Small intestine (tissue), 7 donors: ENCODE data around the gene ESRP2. TPM values are rescaled to one million over a fixed set of nuclear protein-coding genes. Genes with fewer than 3 reads are reported as not detected.

ENCODE experiments used
- DNase-seq, 2 donors: peaks; one replicate each; pipeline versions ENCODE4 v3.0.0 to v3.0.0-alpha.2; 2013
- FAIRE-seq: peaks from 2 replicates; lab custom pipeline; 2012; peaks lifted over from hg19 to GRCh38; lab: Jason Lieb, UNC
- H3K27ac ChIP-seq, 3 donors: one replicate each; pipeline ENCODE4 v1.5.1; 2013; ENCODE audit warnings: low read length in 2 of 3, mild to moderate bottlenecking in 2 of 3, control low read depth in 1 of 3, inconsistent platforms in 1 of 3, low read depth in 1 of 3, moderate library complexity in 1 of 3
- H3K27me3 ChIP-seq, 3 donors: one replicate each; pipeline ENCODE4 v1.6.1; 2013; ENCODE audit warnings: low read length in 3 of 3, inconsistent platforms in 1 of 3; ENCODE audit not compliant: control insufficient read depth in 3 of 3, insufficient read depth in 3 of 3
- H3K36me3 ChIP-seq, 3 donors: one replicate each; pipeline ENCODE4 v1.6.1; 2013; ENCODE audit warnings: low read length in 3 of 3, inconsistent platforms in 1 of 3, low read depth in 1 of 3, mild to moderate bottlenecking in 1 of 3, moderate library complexity in 1 of 3; ENCODE audit not compliant: control insufficient read depth in 3 of 3, insufficient read depth in 2 of 3
- H3K4me1 ChIP-seq, 3 donors: one replicate each; pipeline ENCODE4 v1.6.1; 2013; ENCODE audit warnings: low read length in 2 of 3, inconsistent platforms in 1 of 3, low read depth in 1 of 3, mild to moderate bottlenecking in 1 of 3, moderate library complexity in 1 of 3; ENCODE audit not compliant: control insufficient read depth in 3 of 3, insufficient read depth in 2 of 3
- H3K4me3 ChIP-seq, 3 donors: one replicate each; pipeline ENCODE4 v1.5.1; 2013; ENCODE audit warnings: low read length in 3 of 3, control low read depth in 1 of 3, inconsistent platforms in 1 of 3, low read depth in 1 of 3, mild to moderate bottlenecking in 1 of 3, moderate library complexity in 1 of 3
- H3K9me3 ChIP-seq, 2 donors: one replicate each; pipeline ENCODE4 v1.6.1; 2013; ENCODE audit warnings: low read depth in 1 of 2, low read length in 1 of 2; ENCODE audit not compliant: control insufficient read depth in 2 of 2, insufficient read depth in 1 of 2
- WGBS, 3 donors: extraction: QIAGEN DNeasy Blood & Tissue Kit; methylation state at CpG; one replicate each; pipeline ENCODE4 v1.1.7; 2013; 5-methylcytosine and 5-hydroxymethylcytosine counted together
- polyA plus RNA-seq, 4 donors: library from polyadenylated mRNA; stranded (reverse) in 3 of 4; unstranded in 1 of 4; fragments of 200-250 nt in 3 of 4; fragments of 120-200 nt in 1 of 4; gene quantifications; one replicate each; pipeline versions ENCODE4 v1.2.1 to v1.2.3, GENCODE V29; 2013
- donor health status: healthy with polysubstance abuse.
- donor health status: control.
- donor health status: control.
- donor health status: Bipolar disorder and iron deficiency.
- donor health status: healthy.

ESRP2 gene
- polyA plus RNA-seq, 4 donors = 14.3 to 45.0 (median 18.7) TPM

DNA sequence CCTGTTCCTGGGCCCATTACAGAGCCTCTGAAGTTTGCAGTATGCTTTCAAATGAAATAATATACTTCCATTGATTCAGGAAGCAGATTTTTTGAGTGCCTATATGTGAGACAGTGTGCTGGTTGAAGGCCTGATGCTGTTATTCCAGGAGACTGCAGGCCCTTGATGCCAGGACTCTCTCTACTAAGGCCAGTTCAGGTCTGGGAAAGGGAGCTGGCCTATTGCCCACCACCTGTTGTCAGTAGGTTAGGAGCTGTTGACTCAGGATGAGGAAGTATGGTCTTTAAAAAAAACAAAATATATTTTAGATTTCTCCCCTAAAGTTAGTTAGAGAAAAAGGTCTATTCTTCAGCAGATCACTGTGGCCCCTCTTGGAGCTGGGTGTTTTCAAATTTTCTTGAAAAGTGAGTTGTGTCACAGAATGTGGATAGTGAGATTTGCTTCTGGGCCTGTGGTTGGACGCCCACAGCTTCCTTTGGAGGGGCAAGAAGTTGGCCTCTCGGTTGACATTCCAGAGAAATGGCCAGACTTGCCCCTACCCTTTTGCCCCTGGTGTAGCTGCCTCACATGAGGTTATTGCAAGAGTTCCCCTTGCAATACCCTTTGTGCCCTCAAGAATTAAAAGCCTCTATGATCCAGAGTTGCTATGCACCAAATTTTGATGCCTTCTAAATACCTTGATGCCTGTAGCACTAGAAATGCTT, 7.9 kb downstream of the ESRP2 start:
- Histone ChIP-seq H3K27ac (no peak overlapping the region), H3K27me3 (no peaks in the 10 kb centered on the region), H3K9me3 (no peaks in the 10 kb centered on the region), H3K4me1 (peaks cover 0 to 5% (median 0%) of the 10 kb centered on the region in 3 donors), H3K4me3 (no peak overlapping the region), H3K36me3 (peaks cover 6 to 63% (median 6%) of the 10 kb centered on the region in 3 donors)
- WGBS, 3 donors = 68 to 71% (median 69%) methylated on average over 2 of the region's 2 CpGs
- DNase-seq = no peak
- no peak for FAIRE-seq

GRCh38 chr16:68227183-68227793, 8.6 kb downstream of the ESRP2 start:
- no peak for FAIRE-seq
- WGBS, 3 donors = 34 to 46% (median 37%) methylated on average over 3 of the region's 3 CpGs

GRCh38 chr16:68226116-68226515, 9.8 kb downstream of the ESRP2 start:
- Histone ChIP-seq H3K27me3 (no peaks in the 10 kb centered on the region), H3K4me3 (no peak overlapping the region), H3K4me1 (peaks cover 0 to 4% (median 0%) of the 10 kb centered on the region in 3 donors), H3K36me3 (peaks cover 2 to 48% (median 5%) of the 10 kb centered on the region in 3 donors), H3K27ac (no peak overlapping the region), H3K9me3 (no peaks in the 10 kb centered on the region)
- DNase-seq (no peak), FAIRE-seq (no peak)
- 68 to 93% (median 80%) methylated on average over 4 of the region's 4 CpGs for WGBS, 3 donors

More at GRCh38 chr16:68227183-68227793, 8.6 kb downstream of the ESRP2 start:
- no peak overlapping the region for H3K4me3 ChIP-seq
- peaks cover 3 to 56% (median 6%) of the 10 kb centered on the region in 3 donors for H3K36me3 ChIP-seq
- peaks cover 0 to 4% (median 0%) of the 10 kb centered on the region in 3 donors for H3K4me1 ChIP-seq
- H3K27me3 ChIP-seq = no peaks in the 10 kb centered on the region
- peak in 1 of 2 donors; percentile 42 for DNase-seq
- no peaks in the 10 kb centered on the region for H3K9me3 ChIP-seq
- H3K27ac ChIP-seq = peak overlapping the region in 1 of 3 donors; percentile 43

- Histone ChIP-seq H3K36me3 (peaks cover 3 to 32% (median 6%) of the 10 kb centered on the region in 3 donors), H3K4me1 (peaks cover 0 to 4% (median 0%) of the 10 kb centered on the region in 3 donors), H3K27me3 (no peaks in the 10 kb centered on the region), H3K4me3 (no peak overlapping the region), H3K9me3 (no peaks in the 10 kb centered on the region), H3K27ac (no peak overlapping the region)
- no peak for FAIRE-seq
- WGBS, 3 donors = 79 to 92% (median 88%) methylated on average over 1 of the region's 1 CpG
- no peak for DNase-seq
These were observed 12.9 kb downstream of the ESRP2 start for GRCh38 chr16:68223072-68223471.

DNA sequence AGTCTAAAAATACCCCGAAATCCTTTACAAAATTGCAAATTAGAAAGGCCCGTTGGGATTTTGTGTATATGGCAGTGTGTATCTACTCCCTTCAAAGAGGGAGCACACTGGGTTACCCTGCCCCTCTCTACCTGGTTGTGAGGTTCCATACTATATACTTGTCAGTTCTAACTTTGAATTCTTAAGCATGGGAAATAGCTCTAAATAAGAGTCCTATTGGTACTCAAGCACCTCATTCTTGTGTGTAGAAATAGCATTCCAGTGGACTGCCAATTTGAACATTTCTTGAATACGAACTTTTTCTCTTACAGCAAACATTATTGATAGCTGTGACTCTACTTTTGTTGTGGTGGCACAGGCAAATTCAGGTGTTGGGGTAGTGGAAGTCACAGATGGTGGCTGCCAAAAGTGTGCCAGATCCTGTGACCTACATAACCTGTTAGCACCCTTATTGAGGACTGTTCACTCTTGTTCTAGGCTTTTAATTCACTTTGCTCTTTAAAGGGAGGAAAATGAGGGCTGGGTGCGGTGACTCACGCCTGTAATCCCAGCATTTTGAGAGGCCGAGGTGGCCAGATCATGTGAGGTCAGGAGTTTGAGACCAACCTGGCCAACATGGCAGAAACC, 16.1 kb downstream of the ESRP2 start:
- Histone ChIP-seq H3K27ac (no peak overlapping the region), H3K4me3 (no peak overlapping the region), H3K9me3 (no peaks in the 10 kb centered on the region), H3K27me3 (no peaks in the 10 kb centered on the region), H3K36me3 (peaks cover 3 to 19% (median 6%) of the 10 kb centered on the region in 3 donors), H3K4me1 (no peaks in the 10 kb centered on the region)
- WGBS, 3 donors = 88 to 94% (median 92%) methylated on average over 6 of the region's 6 CpGs
- DNase-seq (no peak), FAIRE-seq (no peak)

DNA sequence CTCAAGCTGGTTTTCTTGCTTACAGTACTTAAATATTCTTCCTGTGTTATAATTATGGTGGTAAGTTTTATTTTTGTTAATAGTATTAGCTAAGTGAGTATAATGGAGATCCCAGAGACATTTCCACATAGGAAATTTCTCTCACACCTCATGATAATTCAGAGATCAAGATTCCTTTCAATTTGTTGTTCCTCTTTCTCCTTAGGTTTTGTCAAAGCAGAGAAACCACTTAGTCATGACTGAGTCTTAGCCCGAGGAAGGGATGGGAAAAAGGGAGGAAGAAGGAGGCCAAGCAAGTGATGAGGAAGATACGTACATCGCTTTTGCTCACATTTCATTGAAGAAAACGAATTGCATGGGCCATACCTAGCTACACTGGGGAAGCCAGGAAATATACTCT, 18.4 kb downstream of the ESRP2 start:
- 85 to 94% (median 87%) methylated on average over 4 of the region's 4 CpGs for WGBS, 3 donors

GRCh38 chr16:68216240-68216639, 19.7 kb downstream of the ESRP2 start:
- H3K27me3 ChIP-seq = no peaks in the 10 kb centered on the region
- DNase-seq = no peak
- no peak for FAIRE-seq
- WGBS, 3 donors = 87 to 96% (median 95%) methylated on average over 3 of the region's 3 CpGs
- peaks cover 2 to 16% (median 6%) of the 10 kb centered on the region in 3 donors for H3K36me3 ChIP-seq
- no peak overlapping the region for H3K4me3 ChIP-seq
- no peak overlapping the region for H3K27ac ChIP-seq
- H3K4me1 ChIP-seq = no peaks in the 10 kb centered on the region
- H3K9me3 ChIP-seq = no peaks in the 10 kb centered on the region

More for the DNA sequence above, 18.4 kb downstream of the ESRP2 start:
- H3K4me3 ChIP-seq = no peak overlapping the region
- no peaks in the 10 kb centered on the region for H3K9me3 ChIP-seq
- H3K27ac ChIP-seq = no peak overlapping the region
- FAIRE-seq (no peak), DNase-seq (no peak)
- H3K4me1 ChIP-seq = no peaks in the 10 kb centered on the region
- H3K27me3 ChIP-seq = no peaks in the 10 kb centered on the region
- peaks cover 3 to 19% (median 6%) of the 10 kb centered on the region in 3 donors for H3K36me3 ChIP-seq

GRCh38 chr16:68215302-68215701, 20.6 kb downstream of the ESRP2 start:
- H3K9me3 ChIP-seq = no peaks in the 10 kb centered on the region
- 91 to 94% (median 94%) methylated on average over 1 of the region's 1 CpG for WGBS, 3 donors
- DNase-seq (no peak), FAIRE-seq (no peak)
- no peaks in the 10 kb centered on the region for H3K4me1 ChIP-seq
- no peaks in the 10 kb centered on the region for H3K27me3 ChIP-seq
- H3K36me3 ChIP-seq = peaks cover 0 to 13% (median 3%) of the 10 kb centered on the region in 3 donors
- no peak overlapping the region for H3K27ac ChIP-seq
- no peak overlapping the region for H3K4me3 ChIP-seq
